GM12891 (cell line): ENCODE data around the gene SCYL3.

Experiments
- DNase-seq: peaks from one replicate; pipeline ENCODE4 v3.0.0; 2011; ENCODE audit warnings: low spot score; ENCODE audit not compliant: insufficient read length
- FAIRE-seq: peaks from 2 replicates; lab custom pipeline; 2011; peaks lifted over from hg19 to GRCh38; lab: Jason Lieb, UNC
- PAX5 ChIP-seq: IDR thresholded peaks from 2 replicates; pipeline ENCODE4 v1.6.1; 2011; ENCODE audit warnings: low read length, moderate library complexity, mild to moderate bottlenecking; ENCODE audit not compliant: insufficient read depth, severe bottlenecking
- POLR2A ChIP-seq: IDR thresholded peaks from 2 replicates; pipeline ENCODE4 v1.6.1; 2011; ENCODE audit warnings: low read depth, low read length, control low read depth
- POLR2AphosphoS5 ChIP-seq: IDR thresholded peaks from 2 replicates; pipeline ENCODE4 v1.6.1; 2011; ENCODE audit warnings: low read depth, low read length, control low read depth
- POU2F2 ChIP-seq: IDR thresholded peaks from 2 replicates; pipeline ENCODE4 v1.6.1; 2011; ENCODE audit warnings: low read depth, mild to moderate bottlenecking, control low read depth, low read length, moderate library complexity
- SPI1 ChIP-seq: IDR thresholded peaks from 2 replicates; pipeline ENCODE4 v1.6.1; 2011; ENCODE audit warnings: low read depth, low read length, control low read depth
- TAF1 ChIP-seq: IDR thresholded peaks from 2 replicates; pipeline ENCODE4 v1.6.1; 2011; ENCODE audit warnings: low read depth, low read length, control low read depth

SCYL3 gene

GRCh38 chr1:169902751-169903150, 9.1 kb upstream of the SCYL3 start:
- FAIRE-seq (no peak), DNase-seq (no peak)
- TF ChIP-seq POLR2AphosphoS5: no peak
- TF ChIP-seq POU2F2: no peak
- TF ChIP-seq SPI1: no peak
- TF ChIP-seq PAX5: no peak

- no peak for FAIRE-seq
Observed at GRCh38 chr1:169901115-169901514, 7.4 kb upstream of the SCYL3 start.

GRCh38 chr1:169900571-169900970, 6.9 kb upstream of the SCYL3 start:
- TF ChIP-seq TAF1 (no peak), PAX5 (no peak), POU2F2 (no peak)
- DNase-seq: no peak
- FAIRE-seq: no peak

More at GRCh38 chr1:169901115-169901514, 7.4 kb upstream of the SCYL3 start:
- no peak for DNase-seq
- TF ChIP-seq POU2F2 (no peak), TAF1 (no peak), PAX5 (no peak), POLR2A (no peak), POLR2AphosphoS5 (no peak), SPI1 (no peak)

GRCh38 chr1:169899519-169900217, 6.0 kb upstream of the SCYL3 start:
- TF ChIP-seq SPI1: no peak
- no peak for TF ChIP-seq POLR2AphosphoS5
- TF ChIP-seq PAX5: no peak
- no peak for TF ChIP-seq POU2F2
- TF ChIP-seq POLR2A: no peak
- no peak for TF ChIP-seq TAF1
- no peak for FAIRE-seq

GRCh38 chr1:169896013-169896412, 2.3 kb upstream of the SCYL3 start:
- DNase-seq (no peak), FAIRE-seq (no peak)
- no peak for TF ChIP-seq POLR2A
- TF ChIP-seq SPI1: peak; percentile 85
- no peak for TF ChIP-seq POU2F2
- TF ChIP-seq TAF1: no peak
- TF ChIP-seq PAX5: no peak

More at GRCh38 chr1:169899519-169900217, 6.0 kb upstream of the SCYL3 start:
- no peak for DNase-seq

GRCh38 chr1:169894424-169895145, 889 bp upstream of the SCYL3 start:
- no peak for DNase-seq
- peak; percentile 40 for FAIRE-seq
- TF ChIP-seq PAX5 (no peak), TAF1 (no peak), POU2F2 (no peak), POLR2A (no peak), POLR2AphosphoS5 (no peak), SPI1 (no peak)

- peak; percentile 68 for FAIRE-seq
- no peak for DNase-seq
- TF ChIP-seq POLR2A: no peak
- TF ChIP-seq POLR2AphosphoS5: no peak
- no peak for TF ChIP-seq PAX5
Observed at GRCh38 chr1:169892927-169893644, 610 bp downstream of the SCYL3 start.

- FAIRE-seq (no peak), DNase-seq (no peak)
- TF ChIP-seq POU2F2: no peak
- TF ChIP-seq POLR2AphosphoS5: no peak
- no peak for TF ChIP-seq SPI1
- TF ChIP-seq POLR2A: no peak
- TF ChIP-seq PAX5: no peak
- no peak for TF ChIP-seq TAF1
Observed at GRCh38 chr1:169892176-169892926, 1.3 kb downstream of the SCYL3 start.

- FAIRE-seq (no peak), DNase-seq (no peak)
- no peak for TF ChIP-seq POU2F2
- no peak; the same call in 1 of the 2 replicates for TF ChIP-seq POLR2AphosphoS5
- no peak for TF ChIP-seq PAX5
- no peak for TF ChIP-seq TAF1
- no peak for TF ChIP-seq POLR2A
Observed at GRCh38 chr1:169891539-169891885, 2.2 kb downstream of the SCYL3 start.
